ENCODE measurements around the gene CIROP.

- TF ChIP-seq ESRRG (CRISPR knock-in tag; IDR thresholded peaks at IDR 0.05) (no peak), ZNF8 (CRISPR knock-in tag; IDR thresholded peaks at IDR 0.05) (no peak), POU6F1 (CRISPR knock-in tag; IDR thresholded peaks at IDR 0.05; ENCODE audit: borderline replicate concordance, low read depth) (no peak), RARB (CRISPR knock-in tag; IDR thresholded peaks at IDR 0.05) (no peak), ARNTL (CRISPR knock-in tag; IDR thresholded peaks at IDR 0.05; ENCODE audit: borderline replicate concordance, low read depth) (no peak), SNAI2 (CRISPR knock-in tag; IDR thresholded peaks at IDR 0.05) (no peak), ZNF565 (CRISPR knock-in tag; conservative IDR thresholded peaks at IDR 0.05; ENCODE audit: low read depth) (no peak), CREB5 (CRISPR knock-in tag; IDR thresholded peaks at IDR 0.05; ENCODE audit: low read depth) (no peak), GLIS3 (CRISPR knock-in tag; IDR thresholded peaks at IDR 0.05) (no peak), ZFP3 (CRISPR knock-in tag; IDR thresholded peaks at IDR 0.05) (no peak)
Measured at GRCh38 chr14:23063601-23064000, 41.2 kb downstream of the CIROP start.
